ENCODE measurements around the gene LOXL3.

DNA sequence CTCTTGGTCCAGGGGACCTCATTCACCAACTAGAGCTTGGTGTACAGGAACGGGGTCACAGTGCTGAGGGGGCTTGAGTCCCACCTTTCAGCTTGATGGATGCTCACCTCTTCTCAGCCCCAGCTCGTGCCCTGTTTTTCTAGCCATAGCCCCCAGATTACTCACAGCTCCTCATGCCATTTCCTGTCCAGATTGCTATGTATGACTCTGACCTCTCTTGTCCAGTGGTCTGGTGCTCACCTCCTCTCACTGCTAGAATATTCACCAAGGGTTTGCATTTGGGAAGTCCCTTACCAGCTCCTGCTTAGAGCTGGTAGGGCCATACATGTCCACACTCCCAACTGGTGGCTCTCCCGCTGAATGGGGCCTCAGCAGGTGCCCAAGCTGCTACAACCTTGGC lies 60.2 kb downstream of the LOXL3 start:
- TF ChIP-seq ZNF133 (tag by site-specific recombination; IDR thresholded peaks at IDR 0.05) (no peak), ZNF830 (tag by site-specific recombination; IDR thresholded peaks at IDR 0.05; ENCODE audit: low read depth) (no peak), ZNF366 (tag by site-specific recombination; conservative IDR thresholded peaks at IDR 0.05) (no peak), ZBTB7A (tag by site-specific recombination; IDR thresholded peaks at IDR 0.05; ENCODE audit: low read depth) (no peak), ZFP37 (tag by site-specific recombination; IDR thresholded peaks at IDR 0.05) (no peak), ZNF274 (IDR thresholded peaks at IDR 0.05; ENCODE audit: low read length) (no peak), ZNF274 (tag by site-specific recombination; IDR thresholded peaks at IDR 0.05; ENCODE audit: borderline replicate concordance) (no peak), ZNF223 (tag by site-specific recombination; IDR thresholded peaks at IDR 0.05) (no peak), ZNF239 (tag by site-specific recombination; IDR thresholded peaks at IDR 0.05) (no peak), SALL2 (tag by site-specific recombination; IDR thresholded peaks at IDR 0.05; ENCODE audit: borderline replicate concordance) (no peak), SP7 (tag by site-specific recombination; IDR thresholded peaks at IDR 0.05) (no peak), ZNF302 (tag by site-specific recombination; IDR thresholded peaks at IDR 0.05; ENCODE audit: low read depth) (no peak)
- TF ChIP-seq, protein P1, sequence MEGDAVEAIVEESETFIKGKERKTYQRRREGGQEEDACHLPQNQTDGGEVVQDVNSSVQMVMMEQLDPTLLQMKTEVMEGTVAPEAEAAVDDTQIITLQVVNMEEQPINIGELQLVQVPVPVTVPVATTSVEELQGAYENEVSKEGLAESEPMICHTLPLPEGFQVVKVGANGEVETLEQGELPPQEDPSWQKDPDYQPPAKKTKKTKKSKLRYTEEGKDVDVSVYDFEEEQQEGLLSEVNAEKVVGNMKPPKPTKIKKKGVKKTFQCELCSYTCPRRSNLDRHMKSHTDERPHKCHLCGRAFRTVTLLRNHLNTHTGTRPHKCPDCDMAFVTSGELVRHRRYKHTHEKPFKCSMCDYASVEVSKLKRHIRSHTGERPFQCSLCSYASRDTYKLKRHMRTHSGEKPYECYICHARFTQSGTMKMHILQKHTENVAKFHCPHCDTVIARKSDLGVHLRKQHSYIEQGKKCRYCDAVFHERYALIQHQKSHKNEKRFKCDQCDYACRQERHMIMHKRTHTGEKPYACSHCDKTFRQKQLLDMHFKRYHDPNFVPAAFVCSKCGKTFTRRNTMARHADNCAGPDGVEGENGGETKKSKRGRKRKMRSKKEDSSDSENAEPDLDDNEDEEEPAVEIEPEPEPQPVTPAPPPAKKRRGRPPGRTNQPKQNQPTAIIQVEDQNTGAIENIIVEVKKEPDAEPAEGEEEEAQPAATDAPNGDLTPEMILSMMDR (tag by site-specific recombination; IDR thresholded peaks at IDR 0.05), result no peak
